ENCODE measurements around the gene OS9.

Gene OS9

GRCh38 chr12:57722716-57723629, 29.0 kb downstream of the OS9 start:
- DNase-seq (ENCODE audit: low read depth in 2 of 2, low spot score in 1 of 2): no peak

GRCh38 chr12:57723630-57723962, 29.7 kb downstream of the OS9 start:
- no peak for DNase-seq (ENCODE audit: low read depth in 2 of 2, low spot score in 1 of 2)

- no peak for DNase-seq (ENCODE audit: low read depth in 2 of 2, low spot score in 1 of 2)
Observed at GRCh38 chr12:57724003-57724935, 30.3 kb downstream of the OS9 start.

- no peak for DNase-seq (ENCODE audit: low read depth in 2 of 2, low spot score in 1 of 2)
Observed at GRCh38 chr12:57724936-57725740, 31.2 kb downstream of the OS9 start.

- no peak for DNase-seq (ENCODE audit: low read depth in 2 of 2, low spot score in 1 of 2)
Observed at GRCh38 chr12:57725851-57726150, 31.9 kb downstream of the OS9 start.

- DNase-seq (ENCODE audit: low read depth in 2 of 2, low spot score in 1 of 2): no peak
Observed at GRCh38 chr12:57726151-57726883, 32.4 kb downstream of the OS9 start.

GRCh38 chr12:57726884-57727757, 33.2 kb downstream of the OS9 start:
- DNase-seq (ENCODE audit: low read depth in 2 of 2, low spot score in 1 of 2): no peak

GRCh38 chr12:57727758-57728395, 33.9 kb downstream of the OS9 start:
- DNase-seq (ENCODE audit: low read depth in 2 of 2, low spot score in 1 of 2): no peak

GRCh38 chr12:57729321-57729844, 35.5 kb downstream of the OS9 start:
- DNase-seq (ENCODE audit: low read depth in 2 of 2, low spot score in 1 of 2): no peak

GRCh38 chr12:57730336-57731067, 36.6 kb downstream of the OS9 start:
- no peak for DNase-seq (ENCODE audit: low read depth in 2 of 2, low spot score in 1 of 2)

- no peak for DNase-seq (ENCODE audit: low read depth in 2 of 2, low spot score in 1 of 2)
Observed at GRCh38 chr12:57731411-57732080, 37.6 kb downstream of the OS9 start.

- DNase-seq (ENCODE audit: low read depth in 2 of 2, low spot score in 1 of 2): no peak
Observed at GRCh38 chr12:57732270-57732669, 38.3 kb downstream of the OS9 start.

- no peak for DNase-seq (ENCODE audit: low read depth in 2 of 2, low spot score in 1 of 2)
Observed at GRCh38 chr12:57732726-57733593, 39.0 kb downstream of the OS9 start.

GRCh38 chr12:57733928-57734327, 40.0 kb downstream of the OS9 start:
- no peak for DNase-seq (ENCODE audit: low read depth in 2 of 2, low spot score in 1 of 2)

- no peak for DNase-seq (ENCODE audit: low read depth in 2 of 2, low spot score in 1 of 2)
Observed at GRCh38 chr12:57734591-57734990, 40.7 kb downstream of the OS9 start.

GRCh38 chr12:57735198-57735855, 41.4 kb downstream of the OS9 start:
- no peak for DNase-seq (ENCODE audit: low read depth in 2 of 2, low spot score in 1 of 2)
